ENCODE results near the gene PFKFB3.

GRCh38 chr10:6213257-6213905, 10.6 kb downstream of the PFKFB3 start:
- no peak for TF ChIP-seq CTCF (IDR thresholded peaks at IDR 0.05)
- TF ChIP-seq POLR2A (IDR thresholded peaks at IDR 0.05) = no peak
